Esophagus mucosa (tissue), 1 donor: ENCODE data around the gene UAP1L1. TPM values are rescaled to one million over a fixed set of nuclear protein-coding genes. Genes with fewer than 3 reads are reported as not detected.
"Not testable (repeated sequence)": the region's sequence is repeated elsewhere in the genome, so short reads cannot be mapped to it uniquely, and the experiment has no call there.

Source experiments
- ATAC-seq: fragments of 200-7000 bp; cut with Tn5 transposase; one replicate; pipeline ENCODE4 v1.9.1; 2020
- total RNA-seq: library from RNA; stranded (reverse); gene quantifications from one replicate; pipeline ENCODE4 v1.2.4, GENCODE V29; 2023
- donor health status: DM: yes; HTN: yes; CAD: no.

The UAP1L1 gene
- total RNA-seq, result 4.9 TPM

GRCh38 chr9:137077010-137077747 lies at the start of gene UAP1L1:
Gene UAP1L1, plus strand, starts transcription at chr9:137077517. Its CDS starts 16 bp downstream, at chr9:137077533.
- ATAC-seq, result peak; percentile 30

DNA sequence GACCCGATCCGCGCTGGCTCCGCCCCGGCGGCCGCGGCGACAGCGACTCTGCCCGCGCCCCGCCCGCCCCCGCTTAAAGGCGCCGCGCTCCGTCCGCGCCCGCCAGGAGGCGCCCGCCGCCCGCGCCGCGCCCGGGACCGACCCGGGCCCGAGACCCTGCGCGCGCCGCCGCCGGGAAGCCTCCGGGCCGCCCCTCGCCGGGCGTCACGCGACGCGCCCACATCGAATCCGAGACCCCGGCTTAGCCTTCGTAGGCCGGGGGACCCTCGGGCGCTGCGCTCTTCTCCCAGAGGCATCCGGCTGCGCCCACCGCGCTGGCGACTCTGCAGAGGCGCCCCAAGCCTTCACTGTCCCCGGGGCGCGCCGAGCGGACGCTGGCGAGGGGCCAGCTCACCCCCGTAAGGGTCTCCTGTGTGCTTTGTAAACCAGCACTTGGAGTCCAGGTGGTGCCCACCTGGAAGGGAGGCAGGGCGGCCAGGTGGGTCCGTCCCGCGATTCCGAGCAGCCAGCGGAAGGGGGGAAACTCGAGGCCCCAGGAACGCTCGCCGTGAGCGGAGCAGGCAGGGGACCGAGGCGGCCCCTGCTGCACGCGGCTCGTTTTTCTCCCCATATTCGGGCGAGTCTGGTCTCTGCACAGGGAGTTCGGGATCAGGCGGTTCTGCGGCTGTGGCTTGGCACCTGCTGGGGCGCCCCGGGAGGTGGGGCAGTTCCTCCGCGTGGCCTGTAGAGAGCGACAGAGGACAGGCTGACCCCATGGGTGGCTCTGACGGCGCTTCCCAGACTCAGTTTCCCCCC lies 48.9 kb upstream of the UAP1L1 start:
- ATAC-seq, result peak; percentile 45

DNA sequence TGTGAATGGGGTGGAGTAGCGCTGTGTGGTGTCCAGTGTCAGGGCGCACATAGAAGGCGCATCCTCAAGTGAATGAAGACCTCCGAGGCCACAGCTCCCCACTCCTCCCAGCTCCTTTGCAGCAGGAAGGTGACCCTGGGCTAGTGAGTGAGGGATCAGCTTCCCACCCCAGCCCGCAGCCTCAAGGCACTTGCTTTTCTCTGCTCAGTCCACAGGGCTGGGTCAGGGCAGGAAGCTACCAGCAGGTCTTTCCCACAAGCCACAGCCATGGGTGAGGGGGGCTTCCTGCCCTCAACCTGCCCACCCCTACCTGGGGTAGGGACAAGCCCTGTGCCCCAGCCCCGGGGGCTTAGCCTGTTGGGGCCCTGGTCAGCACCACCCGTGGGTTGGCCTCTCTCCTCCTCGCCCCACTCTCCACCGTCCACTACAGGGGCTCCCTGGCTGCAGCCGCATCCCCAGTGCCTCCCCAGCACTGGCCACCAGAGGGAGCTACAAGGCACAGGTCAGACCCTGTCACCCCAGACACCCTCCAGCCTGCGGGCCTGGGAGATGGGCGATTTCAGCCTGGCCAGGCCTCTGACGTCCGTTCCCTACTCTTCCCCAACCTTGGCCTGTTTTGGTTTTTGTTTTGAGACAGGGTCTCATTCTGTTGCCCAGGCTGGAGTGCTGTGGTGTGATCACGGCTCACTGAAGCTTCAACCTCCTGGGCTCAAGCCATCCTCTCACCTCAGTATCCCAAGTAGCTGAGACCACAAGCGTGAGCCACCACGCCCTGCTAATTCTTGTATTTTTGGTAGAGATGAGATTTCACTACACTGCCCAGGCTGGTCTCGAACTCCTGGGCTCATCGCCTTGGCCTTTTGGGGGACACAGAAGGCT lies 48.0 kb upstream of the UAP1L1 start:
- peak; percentile 47 for ATAC-seq

DNA sequence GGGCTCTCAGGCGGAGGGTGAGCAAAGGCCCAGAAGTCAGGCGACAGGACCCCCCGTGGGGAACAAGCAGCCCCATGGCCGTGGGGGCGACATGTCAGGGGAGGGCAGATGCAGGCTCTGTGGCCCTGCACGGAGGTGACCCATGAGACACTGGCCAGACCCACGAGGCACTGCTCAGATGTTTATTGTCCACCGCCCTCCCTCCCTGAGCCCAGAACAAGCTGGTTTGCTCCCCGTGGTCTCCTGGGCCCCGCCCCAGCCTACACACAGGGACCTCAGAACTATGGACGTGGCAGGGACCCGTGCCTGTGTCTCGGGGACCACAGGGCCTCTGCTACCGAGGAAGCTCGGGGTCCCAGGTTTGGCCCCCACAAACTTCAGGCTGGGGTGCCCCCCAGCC lies 47.3 kb upstream of the UAP1L1 start:
- no peak for ATAC-seq

DNA sequence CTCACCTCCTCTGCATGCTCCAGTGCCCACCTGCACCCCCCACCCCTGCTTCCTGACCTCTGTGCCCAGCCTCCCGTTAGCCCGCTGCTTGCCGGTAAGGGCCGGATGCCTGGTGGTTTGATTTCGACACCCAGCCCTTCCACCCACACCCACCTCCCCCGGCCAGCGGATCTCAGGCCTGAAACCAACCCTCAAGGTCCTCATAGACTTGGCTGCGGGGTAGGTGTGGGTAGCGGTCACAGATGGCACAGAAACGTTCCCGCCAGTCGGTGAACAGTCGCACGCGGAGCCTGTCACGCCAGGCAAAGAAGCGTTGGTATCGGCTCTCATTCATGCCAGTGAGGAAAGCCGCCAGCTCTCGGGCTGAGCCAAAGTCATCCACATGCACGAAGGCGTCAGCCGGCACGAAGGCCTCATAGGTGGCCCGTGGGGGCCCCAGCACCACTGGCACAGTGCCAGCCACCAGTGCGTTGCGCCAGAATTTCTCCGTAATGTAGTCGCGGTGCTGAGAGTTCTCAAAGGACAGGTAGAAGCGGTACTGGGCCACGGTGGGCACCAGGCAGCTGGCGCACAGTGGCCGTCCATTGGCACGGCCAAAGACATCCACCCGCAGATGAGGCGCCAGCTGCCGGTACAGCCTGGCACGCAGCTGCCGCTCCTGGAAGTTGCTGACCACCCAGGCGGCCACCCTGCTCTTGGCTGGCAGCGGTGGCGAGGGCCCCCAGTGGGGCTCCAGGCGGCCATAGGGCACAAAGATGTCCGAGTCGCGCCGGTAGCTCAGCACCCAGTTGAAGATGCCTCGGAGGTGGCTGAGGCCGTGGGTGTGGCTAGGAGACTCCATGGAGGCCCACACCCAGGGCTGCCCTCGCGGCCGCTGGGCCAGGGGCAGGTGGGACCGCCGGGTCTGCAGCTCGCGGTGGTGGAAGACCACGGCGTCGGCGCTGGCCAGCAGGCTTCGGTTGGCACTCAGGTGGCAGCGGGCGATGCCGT lies 46.5 kb upstream of the UAP1L1 start:
- ATAC-seq, result no peak

DNA sequence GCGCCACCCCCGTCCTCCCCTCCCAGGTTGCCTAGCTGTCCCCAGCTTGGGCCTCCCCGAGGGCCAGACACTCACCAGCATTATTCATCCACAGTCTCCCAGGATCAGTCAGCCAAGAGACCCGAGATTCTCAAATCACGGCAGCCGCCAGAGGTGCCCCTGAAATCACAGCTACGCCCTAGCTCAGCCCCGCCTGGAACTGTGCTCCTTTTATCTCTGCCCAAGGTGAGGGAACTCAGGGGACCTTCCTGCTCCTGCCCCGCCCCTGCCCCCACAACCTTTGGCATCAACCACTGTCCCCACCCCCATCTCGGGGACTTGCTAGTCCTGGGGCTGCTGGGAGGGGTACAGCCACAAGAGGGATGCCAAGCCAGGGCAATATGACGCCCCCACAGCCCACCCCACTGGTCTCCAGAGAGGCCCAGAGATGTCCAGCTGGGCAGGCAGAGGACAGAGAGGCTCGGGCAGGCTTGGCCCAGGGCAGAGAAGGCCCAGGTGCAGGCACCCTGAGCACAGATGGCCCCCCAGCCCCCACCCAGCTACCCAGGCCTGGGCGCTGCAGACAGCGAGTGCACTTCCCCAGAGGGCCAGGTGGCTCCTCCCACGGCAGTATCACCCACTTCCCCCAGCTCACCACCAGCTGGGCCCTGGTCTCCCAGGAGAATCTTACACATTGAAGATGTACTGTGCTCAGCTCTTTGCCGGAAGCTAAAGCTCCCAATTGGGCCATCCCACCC lies 45.2 kb upstream of the UAP1L1 start, which contains the start of gene FUT7:
Gene FUT7, minus strand, starts transcription at position 185 of the 737 bp plus-strand sequence. Its CDS starts 97 bp downstream, at position 88.
- ATAC-seq, result no peak

DNA sequence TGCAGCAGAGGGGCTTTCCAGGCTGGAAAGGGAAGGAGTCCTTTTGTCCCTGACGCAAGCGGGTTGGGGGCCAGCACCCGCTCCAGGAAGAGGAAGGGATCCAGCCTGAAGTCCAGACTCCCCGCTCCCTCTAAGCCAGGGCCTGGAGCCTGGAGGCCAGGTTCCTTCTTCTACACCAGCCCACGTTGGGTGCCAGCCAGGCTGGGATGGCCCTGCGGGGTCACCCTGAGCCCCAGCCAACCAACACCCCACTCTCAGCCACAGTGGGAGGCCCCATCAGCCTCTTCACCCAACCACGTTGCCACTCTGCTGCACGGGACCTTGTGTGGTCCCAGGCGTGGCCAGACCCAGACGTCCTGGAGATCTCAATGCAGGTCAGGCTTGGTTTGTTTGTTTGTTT lies 44.5 kb upstream of the UAP1L1 start:
- ATAC-seq, result no peak

DNA sequence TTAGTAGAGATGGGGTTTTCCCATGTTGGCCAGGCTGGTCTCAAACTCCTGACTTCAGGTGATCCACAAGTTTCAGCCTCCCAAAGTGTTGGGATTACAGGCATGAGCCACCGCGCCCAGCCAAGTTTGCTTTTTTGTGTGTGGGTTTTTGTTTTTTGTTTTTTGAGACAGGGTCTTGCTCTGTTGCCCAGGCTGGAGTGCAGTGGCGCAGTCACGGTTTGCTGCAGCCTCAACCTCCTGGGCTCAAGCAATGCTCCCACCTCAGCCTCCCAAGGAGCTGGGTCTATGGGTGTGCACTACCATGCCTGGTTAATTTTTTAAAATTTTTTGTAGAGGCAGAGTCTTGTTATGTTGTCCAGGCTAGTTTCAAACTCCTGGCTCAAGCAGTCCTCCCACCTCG lies 43.8 kb upstream of the UAP1L1 start:
- ATAC-seq, result not testable (repeated sequence)

- ATAC-seq, result peak; percentile 15
Measured at GRCh38 chr9:137034039-137034708, 43.1 kb upstream of the UAP1L1 start.

DNA sequence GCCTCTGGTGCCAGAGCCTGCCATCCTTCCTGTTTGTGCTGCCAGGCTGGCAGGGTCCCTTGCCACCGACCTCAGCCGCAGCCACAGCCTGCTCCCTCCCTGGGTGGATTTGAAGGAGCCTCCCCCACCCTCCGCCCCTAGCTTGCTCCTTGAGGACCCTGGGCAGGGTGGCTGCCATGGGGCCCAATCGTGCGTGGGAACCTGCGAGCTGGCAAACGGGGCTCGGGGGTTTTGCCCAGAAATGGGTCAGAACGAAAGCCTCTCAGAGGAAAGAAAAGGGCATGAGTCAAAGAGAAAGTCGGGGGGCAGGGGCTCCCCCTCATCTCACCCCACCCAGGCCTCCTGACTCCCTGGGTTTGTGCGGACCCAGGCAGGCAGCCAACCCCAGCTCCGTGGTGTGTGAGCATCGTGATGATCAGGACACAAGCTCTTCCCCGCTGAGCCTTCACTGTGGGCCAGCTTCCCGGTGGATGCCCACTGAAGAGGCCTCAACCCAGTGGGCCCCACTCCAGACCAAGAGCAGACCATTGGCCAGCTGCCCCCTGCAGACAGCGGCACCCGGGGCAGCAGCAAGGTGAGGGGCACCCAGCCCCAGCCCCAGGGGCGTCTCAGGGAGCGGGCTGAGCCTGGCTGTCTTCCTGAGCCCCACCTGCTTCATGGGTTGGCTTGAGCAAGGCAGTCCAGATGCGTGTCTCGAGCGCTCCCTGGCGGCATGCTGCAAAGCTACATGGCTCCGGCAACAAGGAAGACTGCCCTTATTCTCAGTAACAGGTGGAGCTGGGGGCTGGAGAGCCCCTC lies 42.4 kb upstream of the UAP1L1 start:
- ATAC-seq, result peak; percentile 78

DNA sequence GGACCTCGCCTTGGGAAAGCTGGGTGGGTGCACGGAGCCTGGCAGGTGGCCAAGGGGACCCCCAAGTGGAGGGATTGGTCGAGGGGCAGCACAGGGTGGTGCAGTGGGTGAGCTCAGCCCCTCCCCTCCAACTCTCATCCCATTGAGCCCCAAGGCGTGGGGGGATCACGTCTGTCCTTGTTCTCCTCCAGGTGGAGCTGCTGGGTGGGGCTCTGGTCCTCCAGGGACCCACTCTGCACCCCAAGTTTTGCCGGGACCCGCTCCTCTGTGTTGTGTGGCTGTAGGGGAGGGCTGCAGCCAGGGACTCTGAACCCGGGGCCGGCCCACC lies 41.8 kb upstream of the UAP1L1 start:
- peak; percentile 15 for ATAC-seq

- ATAC-seq, result no peak
Measured at GRCh38 chr9:137035937-137036336, 41.4 kb upstream of the UAP1L1 start.

DNA sequence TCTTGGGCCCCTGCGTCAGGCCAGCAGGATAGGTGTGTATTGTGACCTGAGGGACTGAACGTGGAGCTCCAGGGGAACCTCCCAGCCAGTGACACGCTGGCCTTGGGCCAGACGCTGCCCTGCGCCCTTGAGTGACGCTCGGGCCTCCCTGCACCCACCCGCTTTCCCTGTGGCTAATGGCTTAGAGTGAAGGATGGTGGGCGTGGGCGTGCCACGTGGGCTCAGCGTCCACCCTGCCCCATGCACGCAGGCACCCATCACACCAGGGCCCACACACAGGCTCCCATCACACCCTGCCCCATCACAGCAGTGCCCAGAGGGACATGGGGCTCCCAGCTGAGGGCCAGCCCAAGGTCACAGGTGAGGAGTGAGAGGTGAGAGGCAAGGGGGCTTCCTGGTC lies 40.3 kb upstream of the UAP1L1 start:
- no peak for ATAC-seq

DNA sequence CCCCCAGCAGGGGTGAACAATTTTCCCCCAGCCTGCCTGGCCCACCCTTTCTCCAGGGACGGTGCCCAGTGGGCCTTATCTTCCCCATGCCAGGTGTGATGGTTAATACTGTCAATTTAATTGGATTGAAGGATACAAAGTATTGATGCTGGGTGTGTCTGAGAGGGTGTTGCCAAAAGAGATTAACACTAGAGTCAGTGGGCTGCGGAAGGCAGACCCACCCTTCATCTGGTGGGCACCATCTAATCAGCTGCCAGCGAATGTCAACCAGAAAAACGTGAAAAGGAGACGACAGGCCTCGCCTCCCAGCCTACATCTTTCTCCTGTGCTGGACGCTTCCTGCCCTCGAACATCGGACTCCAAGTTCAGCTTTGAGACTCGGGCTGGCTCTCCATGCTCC lies 39.8 kb upstream of the UAP1L1 start:
- ATAC-seq, result no peak

GRCh38 chr9:137038916-137039315 lies 38.4 kb upstream of the UAP1L1 start:
- no peak for ATAC-seq

GRCh38 chr9:137039611-137040366 lies 37.5 kb upstream of the UAP1L1 start:
- no peak for ATAC-seq

- no peak for ATAC-seq
Measured at GRCh38 chr9:137040568-137040967, 36.7 kb upstream of the UAP1L1 start.

DNA sequence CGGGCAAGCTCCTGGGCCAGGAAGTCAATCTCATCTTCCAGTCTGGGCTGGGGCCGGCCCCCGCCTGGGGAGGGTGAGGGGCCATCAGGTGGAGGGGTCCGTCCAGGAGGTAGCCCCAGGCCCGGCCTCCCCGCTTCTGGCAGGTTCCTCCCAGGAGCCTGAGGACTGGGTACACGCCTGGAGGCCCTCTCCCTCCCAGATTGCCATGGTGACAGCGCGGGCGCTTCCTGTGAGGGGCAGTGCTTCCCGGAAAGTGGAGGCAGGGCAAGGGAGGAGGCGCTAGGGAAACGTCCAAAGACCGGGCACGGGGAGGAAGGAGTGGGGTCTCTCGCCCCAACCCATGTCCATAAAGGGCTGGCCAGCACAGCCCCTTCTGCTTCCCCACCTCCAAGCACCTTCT lies 36.2 kb upstream of the UAP1L1 start:
- no peak for ATAC-seq
